Measurements from ENCODE around the gene C11orf24.
"Not testable (repeated sequence)": the region's sequence is repeated elsewhere in the genome, so short reads cannot be mapped to it uniquely, and the experiment has no call there.

Gene C11orf24

GRCh38 chr11:68259122-68259959 lies 12.4 kb downstream of the C11orf24 start:
- no peak overlapping the region for H3K9ac ChIP-seq (ENCODE audit: low read depth, low read length)

GRCh38 chr11:68258363-68258765 lies 13.4 kb downstream of the C11orf24 start:
- no peak overlapping the region for H3K9ac ChIP-seq (ENCODE audit: low read depth, low read length)
- H3K27me3 ChIP-seq (ENCODE audit: control insufficient read depth, insufficient read depth, low read length), result no peaks in the 10 kb centered on the region
- H3K4me3 ChIP-seq (ENCODE audit: low read depth, low read length), result no peak overlapping the region
- H3K4me1 ChIP-seq (ENCODE audit: control insufficient read depth, insufficient read depth, low read length), result peaks cover 8% of the 10 kb centered on the region; the same call in 1 of the 2 replicates
- H3K9me3 ChIP-seq (ENCODE audit: control insufficient read depth, insufficient read depth, low read length), result no peaks in the 10 kb centered on the region
- H3K27ac ChIP-seq (ENCODE audit: low read depth, low read length), result no peak overlapping the region
- peaks cover 25% of the 10 kb centered on the region for H3K36me3 ChIP-seq (ENCODE audit: control insufficient read depth, insufficient read depth, low read length)

More at GRCh38 chr11:68259122-68259959, 12.4 kb downstream of the C11orf24 start:
- no peak overlapping the region for H3K4me3 ChIP-seq (ENCODE audit: low read depth, low read length)
- H3K9me3 ChIP-seq (ENCODE audit: control insufficient read depth, insufficient read depth, low read length), result no peaks in the 10 kb centered on the region
- peaks cover 8% of the 10 kb centered on the region; the same call in 1 of the 2 replicates for H3K4me1 ChIP-seq (ENCODE audit: control insufficient read depth, insufficient read depth, low read length)
- H3K36me3 ChIP-seq (ENCODE audit: control insufficient read depth, insufficient read depth, low read length), result peaks cover 35% of the 10 kb centered on the region
- no peaks in the 10 kb centered on the region for H3K27me3 ChIP-seq (ENCODE audit: control insufficient read depth, insufficient read depth, low read length)
- no peak overlapping the region for H3K27ac ChIP-seq (ENCODE audit: low read depth, low read length)

GRCh38 chr11:68257477-68258362 lies 14.1 kb downstream of the C11orf24 start:
- Histone ChIP-seq H3K9ac (ENCODE audit: low read depth, low read length) (no peak overlapping the region), H3K9me3 (ENCODE audit: control insufficient read depth, insufficient read depth, low read length) (no peaks in the 10 kb centered on the region), H3K4me1 (ENCODE audit: control insufficient read depth, insufficient read depth, low read length) (peaks cover 8% of the 10 kb centered on the region; the same call in 1 of the 2 replicates), H3K36me3 (ENCODE audit: control insufficient read depth, insufficient read depth, low read length) (peaks cover 19% of the 10 kb centered on the region), H3K27ac (ENCODE audit: low read depth, low read length) (no peak overlapping the region), H3K27me3 (ENCODE audit: control insufficient read depth, insufficient read depth, low read length) (no peaks in the 10 kb centered on the region), H3K4me3 (ENCODE audit: low read depth, low read length) (no peak overlapping the region)

- H3K36me3 ChIP-seq (ENCODE audit: control insufficient read depth, insufficient read depth, low read length), result peaks cover 5% of the 10 kb centered on the region
- no peaks in the 10 kb centered on the region for H3K27me3 ChIP-seq (ENCODE audit: control insufficient read depth, insufficient read depth, low read length)
- peaks cover 8% of the 10 kb centered on the region; the same call in 1 of the 2 replicates for H3K4me1 ChIP-seq (ENCODE audit: control insufficient read depth, insufficient read depth, low read length)
- no peaks in the 10 kb centered on the region for H3K9me3 ChIP-seq (ENCODE audit: control insufficient read depth, insufficient read depth, low read length)
- H3K9ac ChIP-seq (ENCODE audit: low read depth, low read length), result no peak overlapping the region; the same call in 1 of the 2 replicates
- H3K4me3 ChIP-seq (ENCODE audit: low read depth, low read length), result no peak overlapping the region
- H3K27ac ChIP-seq (ENCODE audit: low read depth, low read length), result no peak overlapping the region
These were observed 15.4 kb downstream of the C11orf24 start for GRCh38 chr11:68256331-68256741.

- Histone ChIP-seq H3K27ac (ENCODE audit: low read depth, low read length) (no peak overlapping the region), H3K4me3 (ENCODE audit: low read depth, low read length) (no peak overlapping the region), H3K27me3 (ENCODE audit: control insufficient read depth, insufficient read depth, low read length) (no peaks in the 10 kb centered on the region), H3K9ac (ENCODE audit: low read depth, low read length) (no peak overlapping the region), H3K4me1 (ENCODE audit: control insufficient read depth, insufficient read depth, low read length) (peaks cover 8% of the 10 kb centered on the region; the same call in 1 of the 2 replicates), H3K36me3 (ENCODE audit: control insufficient read depth, insufficient read depth, low read length) (no peaks in the 10 kb centered on the region), H3K9me3 (ENCODE audit: control insufficient read depth, insufficient read depth, low read length) (no peaks in the 10 kb centered on the region)
These were observed 16.2 kb downstream of the C11orf24 start for GRCh38 chr11:68255526-68255925.

GRCh38 chr11:68254421-68254820 lies 17.4 kb downstream of the C11orf24 start:
- no peak overlapping the region for H3K9ac ChIP-seq (ENCODE audit: low read depth, low read length)

GRCh38 chr11:68251765-68252164 lies 20.0 kb downstream of the C11orf24 start:
- Histone ChIP-seq H3K27me3 (ENCODE audit: control insufficient read depth, insufficient read depth, low read length) (no peaks in the 10 kb centered on the region), H3K27ac (ENCODE audit: low read depth, low read length) (no peak overlapping the region)

More at GRCh38 chr11:68254421-68254820, 17.4 kb downstream of the C11orf24 start:
- Histone ChIP-seq H3K36me3 (ENCODE audit: control insufficient read depth, insufficient read depth, low read length) (no peaks in the 10 kb centered on the region), H3K27ac (ENCODE audit: low read depth, low read length) (no peak overlapping the region), H3K4me3 (ENCODE audit: low read depth, low read length) (no peak overlapping the region), H3K4me1 (ENCODE audit: control insufficient read depth, insufficient read depth, low read length) (peaks cover 8% of the 10 kb centered on the region; the same call in 1 of the 2 replicates), H3K9me3 (ENCODE audit: control insufficient read depth, insufficient read depth, low read length) (no peaks in the 10 kb centered on the region), H3K27me3 (ENCODE audit: control insufficient read depth, insufficient read depth, low read length) (no peaks in the 10 kb centered on the region)

GRCh38 chr11:68244912-68245311 lies 26.9 kb downstream of the C11orf24 start:
- H3K4me1 ChIP-seq (ENCODE audit: control insufficient read depth, insufficient read depth, low read length); H3K36me3 ChIP-seq (ENCODE audit: control insufficient read depth, insufficient read depth, low read length); H3K9ac ChIP-seq (ENCODE audit: low read depth, low read length); H3K9me3 ChIP-seq (ENCODE audit: control insufficient read depth, insufficient read depth, low read length); H3K27ac ChIP-seq (ENCODE audit: low read depth, low read length); H3K4me3 ChIP-seq (ENCODE audit: low read depth, low read length); H3K27me3 ChIP-seq (ENCODE audit: control insufficient read depth, insufficient read depth, low read length): not testable (repeated sequence)

More at GRCh38 chr11:68251765-68252164, 20.0 kb downstream of the C11orf24 start:
- Histone ChIP-seq H3K9ac (ENCODE audit: low read depth, low read length) (no peak overlapping the region), H3K4me3 (ENCODE audit: low read depth, low read length) (no peak overlapping the region), H3K4me1 (ENCODE audit: control insufficient read depth, insufficient read depth, low read length) (peaks cover 8% of the 10 kb centered on the region; the same call in 1 of the 2 replicates), H3K36me3 (ENCODE audit: control insufficient read depth, insufficient read depth, low read length) (no peaks in the 10 kb centered on the region), H3K9me3 (ENCODE audit: control insufficient read depth, insufficient read depth, low read length) (no peaks in the 10 kb centered on the region)

- H3K4me3 ChIP-seq (ENCODE audit: low read depth, low read length); H3K27me3 ChIP-seq (ENCODE audit: control insufficient read depth, insufficient read depth, low read length); H3K9me3 ChIP-seq (ENCODE audit: control insufficient read depth, insufficient read depth, low read length); H3K36me3 ChIP-seq (ENCODE audit: control insufficient read depth, insufficient read depth, low read length); H3K9ac ChIP-seq (ENCODE audit: low read depth, low read length); H3K4me1 ChIP-seq (ENCODE audit: control insufficient read depth, insufficient read depth, low read length); H3K27ac ChIP-seq (ENCODE audit: low read depth, low read length): not testable (repeated sequence)
These were observed 27.9 kb downstream of the C11orf24 start for GRCh38 chr11:68243847-68244246.

- Histone ChIP-seq H3K36me3 (ENCODE audit: control insufficient read depth, insufficient read depth, low read length) (no peaks in the 10 kb centered on the region), H3K9me3 (ENCODE audit: control insufficient read depth, insufficient read depth, low read length) (no peaks in the 10 kb centered on the region), H3K4me3 (ENCODE audit: low read depth, low read length) (no peak overlapping the region), H3K4me1 (ENCODE audit: control insufficient read depth, insufficient read depth, low read length) (no peaks in the 10 kb centered on the region), H3K27me3 (ENCODE audit: control insufficient read depth, insufficient read depth, low read length) (no peaks in the 10 kb centered on the region), H3K27ac (ENCODE audit: low read depth, low read length) (no peak overlapping the region), H3K9ac (ENCODE audit: low read depth, low read length) (no peak overlapping the region)
These were observed 29.2 kb downstream of the C11orf24 start for GRCh38 chr11:68242616-68243015.
